MM.1S (cell line): ENCODE measurements around the gene CFAP141.

ENCODE experiments used
- EZH2 ChIP-seq: fragments of 300-600 bp; sonication (generic); optimal IDR thresholded peaks from 2 replicates; pipeline ENCODE3; 2017; ENCODE audit warnings: low read depth, mild to moderate bottlenecking, antibody characterized with exemption, low read length, mixed read lengths
- EZH2phosphoT487 ChIP-seq: fragments of 300-600 bp; sonication (generic); IDR thresholded peaks from 2 replicates; pipeline ENCODE4 v1.6.1; 2018; ENCODE audit warnings: antibody characterized with exemption, low read length
- TF ChIP-seq, protein P1 (sequence below): fragments of 300-600 bp; sonication (generic); IDR thresholded peaks from 2 replicates; pipeline ENCODE4 v1.5.1; 2016; ENCODE audit warnings: antibody characterized with exemption, low read length, mixed read lengths

GRCh38 chr1:154190550-154190949 lies 15.6 kb downstream of the CFAP141 start:
- TF ChIP-seq, protein P1, sequence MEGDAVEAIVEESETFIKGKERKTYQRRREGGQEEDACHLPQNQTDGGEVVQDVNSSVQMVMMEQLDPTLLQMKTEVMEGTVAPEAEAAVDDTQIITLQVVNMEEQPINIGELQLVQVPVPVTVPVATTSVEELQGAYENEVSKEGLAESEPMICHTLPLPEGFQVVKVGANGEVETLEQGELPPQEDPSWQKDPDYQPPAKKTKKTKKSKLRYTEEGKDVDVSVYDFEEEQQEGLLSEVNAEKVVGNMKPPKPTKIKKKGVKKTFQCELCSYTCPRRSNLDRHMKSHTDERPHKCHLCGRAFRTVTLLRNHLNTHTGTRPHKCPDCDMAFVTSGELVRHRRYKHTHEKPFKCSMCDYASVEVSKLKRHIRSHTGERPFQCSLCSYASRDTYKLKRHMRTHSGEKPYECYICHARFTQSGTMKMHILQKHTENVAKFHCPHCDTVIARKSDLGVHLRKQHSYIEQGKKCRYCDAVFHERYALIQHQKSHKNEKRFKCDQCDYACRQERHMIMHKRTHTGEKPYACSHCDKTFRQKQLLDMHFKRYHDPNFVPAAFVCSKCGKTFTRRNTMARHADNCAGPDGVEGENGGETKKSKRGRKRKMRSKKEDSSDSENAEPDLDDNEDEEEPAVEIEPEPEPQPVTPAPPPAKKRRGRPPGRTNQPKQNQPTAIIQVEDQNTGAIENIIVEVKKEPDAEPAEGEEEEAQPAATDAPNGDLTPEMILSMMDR: no peak
- no peak for TF ChIP-seq EZH2
- no peak for TF ChIP-seq EZH2phosphoT487
